Measurements from ENCODE around the gene PTPN9.
"Not testable (repeated sequence)": the region's sequence is repeated elsewhere in the genome, so short reads cannot be mapped to it uniquely, and the experiment has no call there.

PTPN9 gene

DNA sequence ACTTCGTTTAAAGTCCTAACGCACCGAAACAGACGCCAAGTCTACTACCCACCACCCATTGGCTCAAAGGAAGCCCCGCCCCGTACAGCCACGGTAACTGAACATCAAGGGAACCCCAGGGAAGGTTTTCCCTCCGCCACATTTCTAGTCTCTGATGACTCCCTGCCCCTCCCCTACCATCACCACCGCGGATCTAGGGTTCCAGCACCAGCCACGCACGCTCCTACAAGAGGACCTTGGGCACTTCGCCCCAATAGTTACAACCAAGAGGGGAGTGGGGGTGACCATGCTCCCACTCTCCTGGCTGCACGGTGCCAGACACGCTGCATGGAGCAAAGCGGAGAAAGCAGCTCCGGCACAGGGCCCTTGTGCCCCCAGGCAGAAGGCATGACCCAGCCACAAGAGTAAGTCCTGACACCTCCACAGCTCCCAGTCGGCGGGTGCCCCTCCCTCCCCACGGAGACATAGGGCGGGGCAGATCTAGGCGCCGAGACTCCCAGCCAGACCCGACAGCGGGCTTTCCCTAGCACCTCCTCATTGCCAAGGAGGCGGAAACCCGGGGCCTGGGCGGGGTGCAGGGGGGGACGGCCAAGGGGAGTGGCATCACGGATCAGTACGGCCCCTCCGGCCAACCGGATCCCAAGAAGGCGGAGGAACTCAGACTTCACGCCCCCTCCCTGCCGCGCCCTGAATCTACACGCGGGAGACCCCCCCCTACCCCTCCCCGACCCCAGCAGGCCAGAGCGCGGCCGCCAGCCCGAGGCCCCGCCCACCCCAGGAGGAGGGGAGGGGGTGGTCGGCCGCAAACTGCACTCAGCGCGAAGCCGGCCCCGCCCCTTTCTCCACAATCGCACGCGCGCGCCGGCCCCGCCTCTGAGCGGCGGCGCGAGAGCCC, 128.6 kb downstream of the PTPN9 start:
- peak; percentile 94 for DNase-seq (ENCODE audit: extremely low read depth, low read depth)
- TF ChIP-seq, protein P1, sequence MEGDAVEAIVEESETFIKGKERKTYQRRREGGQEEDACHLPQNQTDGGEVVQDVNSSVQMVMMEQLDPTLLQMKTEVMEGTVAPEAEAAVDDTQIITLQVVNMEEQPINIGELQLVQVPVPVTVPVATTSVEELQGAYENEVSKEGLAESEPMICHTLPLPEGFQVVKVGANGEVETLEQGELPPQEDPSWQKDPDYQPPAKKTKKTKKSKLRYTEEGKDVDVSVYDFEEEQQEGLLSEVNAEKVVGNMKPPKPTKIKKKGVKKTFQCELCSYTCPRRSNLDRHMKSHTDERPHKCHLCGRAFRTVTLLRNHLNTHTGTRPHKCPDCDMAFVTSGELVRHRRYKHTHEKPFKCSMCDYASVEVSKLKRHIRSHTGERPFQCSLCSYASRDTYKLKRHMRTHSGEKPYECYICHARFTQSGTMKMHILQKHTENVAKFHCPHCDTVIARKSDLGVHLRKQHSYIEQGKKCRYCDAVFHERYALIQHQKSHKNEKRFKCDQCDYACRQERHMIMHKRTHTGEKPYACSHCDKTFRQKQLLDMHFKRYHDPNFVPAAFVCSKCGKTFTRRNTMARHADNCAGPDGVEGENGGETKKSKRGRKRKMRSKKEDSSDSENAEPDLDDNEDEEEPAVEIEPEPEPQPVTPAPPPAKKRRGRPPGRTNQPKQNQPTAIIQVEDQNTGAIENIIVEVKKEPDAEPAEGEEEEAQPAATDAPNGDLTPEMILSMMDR (IDR thresholded peaks at IDR 0.05; ENCODE audit: low read depth, low read length) = no peak

DNA sequence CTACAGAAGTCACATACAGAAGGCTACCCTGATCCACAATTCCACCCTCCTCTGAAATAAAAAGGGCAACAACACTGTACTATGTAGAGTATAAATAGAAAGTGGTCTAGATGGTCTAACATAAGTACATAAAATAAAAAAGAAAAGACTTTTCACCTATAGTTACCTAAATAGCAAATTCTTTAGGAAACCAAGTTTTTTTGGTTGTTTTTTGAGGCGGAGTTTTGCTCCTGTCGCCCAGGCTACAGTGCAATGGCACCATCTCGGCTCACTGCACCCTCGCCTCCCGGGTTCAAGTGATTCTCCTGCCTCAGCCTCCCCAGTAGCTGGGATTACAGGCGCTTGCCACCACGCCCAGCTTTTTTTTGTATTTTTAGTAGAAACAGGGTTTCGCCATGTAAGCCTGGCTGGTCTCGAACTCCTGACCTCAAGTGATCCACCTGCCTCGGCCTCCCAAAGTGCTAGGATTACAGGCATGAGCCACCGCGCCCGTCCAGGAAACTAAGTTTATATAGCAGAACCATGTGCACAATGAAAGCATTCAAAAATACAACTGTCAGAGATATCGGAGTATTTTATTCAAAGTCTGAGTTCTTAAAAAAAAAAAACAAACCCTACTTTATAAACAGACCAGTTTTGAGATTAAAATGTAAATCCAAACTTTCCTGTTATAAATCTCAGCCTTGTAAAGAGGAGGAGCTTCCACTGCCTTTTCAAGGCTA, 129.4 kb downstream of the PTPN9 start:
- TF ChIP-seq, protein P1 (IDR thresholded peaks at IDR 0.05; ENCODE audit: low read depth, low read length) = no peak
- DNase-seq (ENCODE audit: extremely low read depth, low read depth) = no peak

DNA sequence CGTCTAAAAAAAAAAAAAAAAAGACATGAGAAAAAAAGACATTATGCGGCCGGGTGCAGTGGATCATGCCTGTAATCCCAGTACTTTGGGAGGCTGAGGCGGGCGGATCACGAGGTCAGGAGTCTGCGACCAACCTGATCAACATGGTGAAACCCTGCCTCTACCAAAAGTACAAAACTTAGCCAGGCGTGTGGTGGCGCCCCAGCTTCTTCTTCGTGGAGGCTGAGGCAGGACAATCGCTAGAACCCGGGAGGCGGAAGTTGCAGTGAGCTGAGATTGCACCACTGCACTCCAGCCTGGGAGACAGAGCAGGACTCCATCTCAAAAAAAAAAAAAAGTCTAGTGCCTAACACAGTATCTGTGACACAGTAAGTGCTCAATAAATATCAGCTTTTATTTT, 130.9 kb downstream of the PTPN9 start:
- not testable (repeated sequence) for DNase-seq (ENCODE audit: extremely low read depth, low read depth)

DNA sequence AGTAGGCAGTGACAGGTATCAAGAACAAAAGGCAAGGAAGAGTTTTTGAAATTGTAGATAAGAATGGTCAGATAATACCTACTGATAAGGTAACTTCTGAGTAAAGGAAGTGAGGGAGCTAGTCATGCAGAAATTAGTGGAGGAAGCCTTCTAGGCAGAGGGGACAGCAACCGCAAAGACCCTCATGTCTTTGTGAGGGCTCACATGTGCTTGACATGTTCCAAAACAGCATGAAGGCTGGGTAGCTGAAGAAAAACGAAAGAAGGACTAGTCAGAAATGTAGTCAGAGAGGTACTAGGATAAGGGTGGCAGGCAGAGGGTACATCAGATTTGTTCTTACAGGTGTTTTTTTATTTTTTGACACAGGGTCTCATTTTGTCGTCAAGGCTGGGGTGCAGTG, 133.0 kb downstream of the PTPN9 start:
- no peak for DNase-seq (ENCODE audit: extremely low read depth, low read depth)
- TF ChIP-seq, protein P1 (IDR thresholded peaks at IDR 0.05; ENCODE audit: low read depth, low read length) = no peak

DNA sequence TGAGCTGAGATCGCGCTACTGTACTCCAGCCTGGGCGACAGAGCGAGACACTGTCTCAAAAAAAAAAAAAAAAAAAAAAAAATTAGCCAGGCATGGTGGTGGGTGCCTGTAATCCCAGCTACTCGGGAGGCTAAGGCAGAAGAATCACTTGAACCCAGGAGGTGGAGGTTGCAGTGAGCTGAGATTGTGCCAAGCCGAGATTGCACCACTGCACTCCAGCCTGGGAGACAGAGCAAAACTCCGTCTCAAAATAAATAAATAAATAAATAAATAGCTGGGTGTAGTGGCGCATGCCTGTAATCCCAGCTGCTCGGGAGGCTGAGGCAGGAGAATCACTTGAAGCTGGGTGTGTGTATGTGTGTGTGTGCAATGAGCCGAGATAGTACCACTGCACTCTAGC, 133.8 kb downstream of the PTPN9 start:
- DNase-seq (ENCODE audit: extremely low read depth, low read depth) = not testable (repeated sequence)

DNA sequence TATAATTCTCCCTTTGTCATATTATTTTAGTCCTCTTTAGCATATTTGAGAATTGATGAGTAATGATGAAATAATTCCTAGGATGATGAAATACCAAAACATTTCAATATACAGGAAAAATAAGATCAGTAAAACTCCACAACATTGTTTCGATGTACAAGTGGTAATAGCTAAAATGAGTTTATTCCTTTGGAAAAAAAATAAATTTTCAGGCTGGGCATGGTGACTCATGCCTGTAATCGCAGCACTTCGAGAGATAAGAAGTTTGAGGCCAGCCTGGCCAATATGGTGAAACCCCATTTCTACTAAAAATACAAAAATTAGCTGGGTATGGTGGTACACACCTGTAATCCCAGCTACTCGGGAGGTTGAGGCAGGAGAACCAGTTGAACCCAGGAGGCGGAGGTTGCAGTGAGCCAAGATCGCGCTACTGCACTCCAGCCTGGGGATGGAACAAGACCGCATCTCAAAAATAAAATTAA, 135.1 kb downstream of the PTPN9 start:
- DNase-seq (ENCODE audit: extremely low read depth, low read depth) = not testable (repeated sequence)

DNA sequence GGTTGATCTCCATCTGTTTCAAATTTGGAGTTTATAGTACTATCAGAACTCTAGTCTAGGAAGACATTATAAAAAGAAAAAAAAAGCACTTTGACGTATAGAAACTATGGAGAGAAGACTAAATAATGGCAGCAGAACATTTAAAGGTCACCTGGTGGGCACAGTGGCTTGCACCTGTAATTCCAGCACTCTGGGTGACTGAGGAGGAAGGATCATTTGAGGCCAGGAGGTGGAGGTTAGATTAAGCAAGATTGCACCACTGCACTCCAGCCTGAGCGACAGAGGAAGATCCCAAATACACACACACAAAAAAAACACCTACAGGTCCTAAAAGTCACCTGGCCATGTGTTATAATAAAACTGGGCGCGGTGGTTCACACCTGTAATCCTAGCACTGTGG, 141.4 kb downstream of the PTPN9 start:
- no peak for DNase-seq (ENCODE audit: extremely low read depth, low read depth)
- TF ChIP-seq, protein P1 (IDR thresholded peaks at IDR 0.05; ENCODE audit: low read depth, low read length) = no peak

DNA sequence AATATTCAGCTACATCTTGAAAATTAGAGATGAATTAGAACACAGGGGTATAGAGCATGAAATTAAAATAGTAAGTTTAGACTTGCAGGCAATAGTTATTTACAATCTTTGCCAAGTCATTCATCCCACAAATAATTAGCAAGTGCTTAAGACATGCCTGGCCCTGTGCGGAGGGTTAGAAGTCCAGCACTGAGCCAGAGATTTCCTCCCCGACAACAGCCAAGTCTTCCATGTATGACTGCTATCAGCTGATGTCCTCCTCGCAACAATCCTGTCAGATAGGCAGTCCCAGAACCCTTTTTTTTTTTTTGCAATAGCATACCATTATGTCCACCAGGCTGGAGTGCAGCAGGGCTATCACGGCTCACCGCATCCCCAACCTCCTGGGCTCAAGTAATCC, 142.2 kb downstream of the PTPN9 start:
- no peak for DNase-seq (ENCODE audit: extremely low read depth, low read depth)
- TF ChIP-seq, protein P1 (IDR thresholded peaks at IDR 0.05; ENCODE audit: low read depth, low read length) = no peak

All from AG09319 (cell line).